Caco-2 (cell line): ENCODE measurements around the gene KIAA1755. TPM values are rescaled to one million over a fixed set of nuclear protein-coding genes. Genes with fewer than 3 reads are reported as not detected.
A peak's percentile ranks its signal among the peaks of the same experiment; 100 is the strongest.

Experiments
- BruUV-seq: library from RNA; stranded (reverse); fragments of 400-500 nt; replicated peaks from 2 replicates; lab custom pipeline; 2021; lab: Mats Ljungman, UMichigan
- CTCF ChIA-PET: fragments of 300-600 bp; sonication (Branson Sonifier 250); formaldehyde crosslinking; loops from one replicate; lab custom pipeline; 2022; ENCODE audit warnings: antibody characterized with exemption; lab: Charles Lee
- POLR2A ChIA-PET: fragments of 300-600 bp; sonication (Branson Sonifier 250); formaldehyde crosslinking; loops from one replicate; lab custom pipeline; 2022; ENCODE audit warnings: antibody characterized with exemption; lab: Charles Lee
- DNase-seq, 2 experiments: peaks; one replicate each; pipeline versions ENCODE4 v3.0.0 to v3.0.0-alpha.2; 2020 to 2022
- H3K27me3 ChIP-seq: replicated peaks from 2 replicates; pipeline ENCODE4 v1.6.0; 2011; ENCODE audit warnings: low read length; ENCODE audit not compliant: control insufficient read depth, insufficient read depth
- H3K36me3 ChIP-seq: 2 replicates; pipeline ENCODE4 v1.5.1; 2011; ENCODE audit warnings: low read length; ENCODE audit not compliant: control insufficient read depth, insufficient read depth
- H3K4me1 ChIP-seq: fragments of 250-450 bp; sonication (Bioruptor Pico); 2 replicates; pipeline ENCODE4 v1.5.1; 2020; ENCODE audit warnings: mild to moderate bottlenecking
- H3K4me3 ChIP-seq: 2 replicates; pipeline ENCODE4 v1.5.1; 2011; ENCODE audit warnings: low read depth, mild to moderate bottlenecking, control low read depth, low read length
- H3K9me3 ChIP-seq: fragments of 250-450 bp; sonication (Bioruptor Pico); 2 replicates; pipeline ENCODE4 v1.5.1; 2020; ENCODE audit warnings: mild to moderate bottlenecking, moderate library complexity
- H3K27ac Mint-ChIP-seq: one replicate; pipeline ENCODE4 v1.8.0; 2022; ENCODE audit warnings: mixed read lengths; ENCODE audit not compliant: unreplicated experiment
- H3K27me3 Mint-ChIP-seq: one replicate; pipeline ENCODE4 v1.8.0; 2022; ENCODE audit warnings: mixed read lengths; ENCODE audit not compliant: insufficient read depth, unreplicated experiment
- H3K36me3 Mint-ChIP-seq: one replicate; pipeline ENCODE4 v1.8.0; 2022; ENCODE audit warnings: mild to moderate bottlenecking, mixed read lengths; ENCODE audit not compliant: insufficient read depth, unreplicated experiment
- H3K4me1 Mint-ChIP-seq: one replicate; pipeline ENCODE4 v1.8.0; 2022; ENCODE audit warnings: low read depth, mixed read lengths; ENCODE audit not compliant: unreplicated experiment
- H3K4me3 Mint-ChIP-seq: one replicate; pipeline ENCODE4 v1.8.0; 2022; ENCODE audit warnings: mild to moderate bottlenecking, moderate library complexity, mixed read lengths; ENCODE audit not compliant: unreplicated experiment
- H3K9me3 Mint-ChIP-seq: one replicate; pipeline ENCODE4 v1.8.0; 2022; ENCODE audit warnings: mixed read lengths; ENCODE audit not compliant: unreplicated experiment
- CTCF ChIP-seq, 2 experiments: fragments of 200-600 bp in 1 of 2; IDR thresholded peaks; 1 replicate in 1 of 2; 2 replicates in 1 of 2; pipeline versions ENCODE4 v1.5.1 to v1.8.0; 2011 to 2022; ENCODE audit warnings: antibody characterized with exemption in 1 of 2, control low read depth in 1 of 2, inconsistent platforms in 1 of 2, low read depth in 1 of 2, low read length in 1 of 2, mild to moderate bottlenecking in 1 of 2, moderate library complexity in 1 of 2; ENCODE audit not compliant: insufficient read depth in 1 of 2, severe bottlenecking in 1 of 2, unreplicated experiment in 1 of 2
- intact Hi-C: fragments of 100-400 bp; cut with micrococcal nuclease; formaldehyde crosslinking; loops from one replicate; pipeline ENCODE4 v1.10.0; 2022; ENCODE audit not compliant: unreplicated experiment
- total RNA-seq: library from RNA; stranded (reverse); gene quantifications from 2 replicates; pipeline ENCODE4 v1.2.3, GENCODE V29; 2022

Gene KIAA1755
- total RNA-seq, 1 experiment from 2014 or later = 0.20 TPM

- Mint-ChIP-seq H3K4me3 (no peak overlapping the region), H3K27me3 (no peaks in the 10 kb centered on the region), H3K4me1 (peaks cover 30% of the 10 kb centered on the region), H3K9me3 (no peaks in the 10 kb centered on the region), H3K36me3 (no peaks in the 10 kb centered on the region), H3K27ac (no peak overlapping the region)
- peaks cover 27% of the 10 kb centered on the region for H3K4me1 ChIP-seq
- peak in 1 of 2 experiments; percentile 45 for TF ChIP-seq CTCF (IDR thresholded peaks at IDR 0.05; ENCODE audit: insufficient read depth in 1 of 2, low read depth in 1 of 2, low read length in 1 of 2, severe bottlenecking in 1 of 2, unreplicated experiment in 1 of 2)
- intact Hi-C loops = loop anchor here (2.0 kb wide), 1 partner anchor 48 kb away; no protein-coding TSS in a partner anchor
- no peaks in the 10 kb centered on the region for H3K9me3 ChIP-seq
- no peak overlapping the region for H3K4me3 ChIP-seq
- POLR2A ChIA-PET = no interaction called here
- H3K27me3 ChIP-seq = no peaks in the 10 kb centered on the region
- CTCF ChIA-PET = no interaction called here
- no peak for DNase-seq
- no TSS peak for BruUV-seq
- H3K36me3 ChIP-seq = no peaks in the 10 kb centered on the region
These were observed 88.1 kb downstream of the KIAA1755 start for GRCh38 chr20:38172408-38172807.

GRCh38 chr20:38171675-38172043 lies 88.9 kb downstream of the KIAA1755 start:
- Histone ChIP-seq H3K9me3 (no peaks in the 10 kb centered on the region), H3K4me3 (no peak overlapping the region), H3K4me1 (peaks cover 27% of the 10 kb centered on the region), H3K27me3 (no peaks in the 10 kb centered on the region), H3K36me3 (no peaks in the 10 kb centered on the region)
- ChIA-PET POLR2A (no interaction called here), CTCF (interaction anchor here (0.8 kb wide), 1 partner anchor 49 kb away, joined by 3 read pairs; no protein-coding TSS in a partner anchor)
- BruUV-seq = no TSS peak
- no peak for TF ChIP-seq CTCF (IDR thresholded peaks at IDR 0.05; ENCODE audit: insufficient read depth in 1 of 2, low read depth in 1 of 2, low read length in 1 of 2, severe bottlenecking in 1 of 2, unreplicated experiment in 1 of 2)
- no peak overlapping the region for H3K4me3 Mint-ChIP-seq
- H3K36me3 Mint-ChIP-seq = no peaks in the 10 kb centered on the region
- H3K9me3 Mint-ChIP-seq = no peaks in the 10 kb centered on the region
- H3K27ac Mint-ChIP-seq = no peak overlapping the region
- no peak for DNase-seq
- intact Hi-C loops = loop anchor here (2.0 kb wide), 1 partner anchor 49 kb away; no protein-coding TSS in a partner anchor
- no peaks in the 10 kb centered on the region for H3K27me3 Mint-ChIP-seq
- peaks cover 30% of the 10 kb centered on the region for H3K4me1 Mint-ChIP-seq

GRCh38 chr20:38170826-38171674 lies 89.5 kb downstream of the KIAA1755 start:
- Mint-ChIP-seq H3K9me3 (no peaks in the 10 kb centered on the region), H3K27ac (no peak overlapping the region), H3K27me3 (no peaks in the 10 kb centered on the region), H3K4me3 (no peak overlapping the region), H3K36me3 (no peaks in the 10 kb centered on the region), H3K4me1 (peaks cover 36% of the 10 kb centered on the region)
- Histone ChIP-seq H3K9me3 (no peaks in the 10 kb centered on the region), H3K36me3 (no peaks in the 10 kb centered on the region), H3K4me1 (peaks cover 27% of the 10 kb centered on the region), H3K27me3 (no peaks in the 10 kb centered on the region), H3K4me3 (no peak overlapping the region)
- ChIA-PET CTCF (interaction anchor here (0.5 to 0.8 kb wide), 2 partner anchors 50 to 59 kb away, joined by 3 to 4 read pairs; no protein-coding TSS in a partner anchor), POLR2A (no interaction called here)
- BruUV-seq = no TSS peak
- intact Hi-C loops = no loop called here
- no peak for TF ChIP-seq CTCF (IDR thresholded peaks at IDR 0.05; ENCODE audit: insufficient read depth in 1 of 2, low read depth in 1 of 2, low read length in 1 of 2, severe bottlenecking in 1 of 2, unreplicated experiment in 1 of 2)
- no peak for DNase-seq
